H1 (cell line): ENCODE results near the gene PRR29. TPM values are rescaled to one million over a fixed set of nuclear protein-coding genes. Genes with fewer than 3 reads are reported as not detected.

Experiments used
- CTCF ChIA-PET: fragments of 300-600 bp; sonication (Branson Sonifier 250); formaldehyde crosslinking; loops from one replicate; lab custom pipeline; 2021; ENCODE audit not compliant: partially characterized antibody; lab: Charles Lee
- POLR2A ChIA-PET: fragments of 300-600 bp; sonication (Branson Sonifier 250); formaldehyde crosslinking; loops from one replicate; lab custom pipeline; 2021; ENCODE audit warnings: inconsistent platforms; ENCODE audit not compliant: partially characterized antibody; lab: Charles Lee
- DNase-seq, 2 experiments: peaks; one replicate each; pipeline versions ENCODE4 v3.0.0 to v3.0.0-alpha.2; 2010 to 2022; ENCODE audit warnings: low spot score in 2 of 2, low read depth in 1 of 2, mixed read lengths in 1 of 2
- FAIRE-seq: peaks from 2 replicates; lab custom pipeline; 2011; peaks lifted over from hg19 to GRCh38; lab: Jason Lieb, UNC
- H2AFZ ChIP-seq: 2 replicates; pipeline ENCODE4 v1.8.1; 2012; ENCODE audit warnings: low read length, inconsistent platforms
- H2AK5ac ChIP-seq: 2 replicates; pipeline ENCODE4 v1.6.1; 2013; ENCODE audit warnings: low read depth, low read length
- H2BK120ac ChIP-seq: replicated peaks from 2 replicates; pipeline ENCODE3; 2013; ENCODE audit warnings: low read depth, low read length, inconsistent platforms
- H2BK12ac ChIP-seq: 2 replicates; pipeline ENCODE4 v1.6.1; 2013; ENCODE audit warnings: low read depth, low read length
- H2BK15ac ChIP-seq: 2 replicates; pipeline ENCODE4 v1.6.1; 2013; ENCODE audit warnings: low read length
- H2BK20ac ChIP-seq: 2 replicates; pipeline ENCODE4 v1.6.1; 2013; ENCODE audit warnings: low read length
- H2BK5ac ChIP-seq: 2 replicates; pipeline ENCODE4 v1.6.1; 2013; ENCODE audit warnings: low read depth, low read length
- H3K14ac ChIP-seq: 2 replicates; pipeline ENCODE4 v1.6.1; 2013; ENCODE audit warnings: inconsistent platforms; ENCODE audit not compliant: insufficient read length
- H3K18ac ChIP-seq: 2 replicates; pipeline ENCODE4 v1.6.1; 2013; ENCODE audit warnings: low read length; ENCODE audit errors: extremely low read depth
- H3K23ac ChIP-seq: 2 replicates; pipeline ENCODE4 v1.6.1; 2013; ENCODE audit warnings: inconsistent platforms; ENCODE audit not compliant: insufficient read length
- H3K23me2 ChIP-seq: 2 replicates; pipeline ENCODE4 v1.6.1; 2013; ENCODE audit warnings: low read depth, low read length
- H3K27ac ChIP-seq: 2 replicates; pipeline ENCODE4 v1.6.1; 2011; ENCODE audit warnings: low read depth, low read length, inconsistent platforms
- H3K27me3 ChIP-seq, 4 experiments: replicated peaks in 1 of 4; 1 replicate in 1 of 4; 2 replicates in 3 of 4; pipeline versions ENCODE4 v1.6.1 to v1.8.1; 2011 to 2013; ENCODE audit warnings: low read length in 3 of 4, mild to moderate bottlenecking in 3 of 4, inconsistent platforms in 2 of 4, mixed read lengths in 2 of 4, moderate library complexity in 1 of 4; ENCODE audit not compliant: control insufficient read depth in 3 of 4, insufficient read depth in 3 of 4; ENCODE audit errors: extremely low read depth in 1 of 4
- H3K36me3 ChIP-seq, 4 experiments: 2 replicates each; pipeline versions ENCODE4 v1.6.1 to v1.8.1; 2011 to 2013; ENCODE audit warnings: mild to moderate bottlenecking in 4 of 4, low read length in 3 of 4, moderate library complexity in 2 of 4, control low read depth in 1 of 4, inconsistent platforms in 1 of 4; ENCODE audit not compliant: insufficient read depth in 4 of 4, control insufficient read depth in 2 of 4
- H3K4ac ChIP-seq: replicated peaks from 2 replicates; pipeline ENCODE3; 2013; ENCODE audit warnings: low read length, low read depth, mixed read lengths, inconsistent platforms; ENCODE audit not compliant: insufficient read length
- H3K4me1 ChIP-seq, 4 experiments: replicated peaks in 1 of 4; 1 replicate in 1 of 4; 2 replicates in 3 of 4; pipeline versions ENCODE4 v1.6.1 to v1.8.1; 2011 to 2013; ENCODE audit warnings: low read length in 3 of 4, inconsistent platforms in 2 of 4, mixed read lengths in 1 of 4; ENCODE audit not compliant: insufficient read depth in 4 of 4, control insufficient read depth in 3 of 4
- H3K4me2 ChIP-seq, 2 experiments: 2 replicates each; pipeline versions ENCODE4 v1.6.1 to v1.8.1; 2011 to 2013; ENCODE audit warnings: low read depth in 2 of 2, low read length in 2 of 2, control low read depth in 1 of 2, inconsistent platforms in 1 of 2, mild to moderate bottlenecking in 1 of 2; ENCODE audit not compliant: insufficient read depth in 1 of 2
- H3K4me3 ChIP-seq, 4 experiments: fragments of 200-600, 300-600 bp in 1 of 4; sonication (generic), shearing (Covaris generic), sonication (Bioruptor Twin) in 1 of 4; 2 replicates each; pipeline versions ENCODE4 v1.5.1 to v1.8.1; 2011 to 2016; ENCODE audit warnings: low read length in 4 of 4, low read depth in 3 of 4, control low read depth in 2 of 4, inconsistent platforms in 2 of 4, mild to moderate bottlenecking in 2 of 4, mixed read lengths in 1 of 4, moderate library complexity in 1 of 4; ENCODE audit not compliant: insufficient read depth in 2 of 4; ENCODE audit errors: extremely low read depth in 1 of 4
- H3K56ac ChIP-seq: replicated peaks from 2 replicates; pipeline ENCODE3; 2013; ENCODE audit warnings: low read depth, mild to moderate bottlenecking, mixed read lengths, low read length, inconsistent platforms; ENCODE audit not compliant: insufficient read length
- H3K79me1 ChIP-seq: 2 replicates; pipeline ENCODE4 v1.6.1; 2013; ENCODE audit warnings: low read depth, low read length, control low read depth
- H3K79me2 ChIP-seq, 2 experiments: 2 replicates each; pipeline versions ENCODE4 v1.6.1 to v1.8.1; 2012 to 2013; ENCODE audit warnings: low read length in 2 of 2, mild to moderate bottlenecking in 2 of 2, inconsistent platforms in 1 of 2; ENCODE audit not compliant: insufficient read depth in 2 of 2, control insufficient read depth in 1 of 2
- H3K9ac ChIP-seq, 4 experiments: replicated peaks in 1 of 4; 1 replicate in 1 of 4; 2 replicates in 3 of 4; pipeline versions ENCODE4 v1.6.1 to v1.8.1; 2011 to 2013; ENCODE audit warnings: low read depth in 3 of 4, low read length in 3 of 4, control low read depth in 2 of 4, mild to moderate bottlenecking in 2 of 4, moderate library complexity in 2 of 4, inconsistent platforms in 1 of 4; ENCODE audit errors: extremely low read depth in 1 of 4
- H3K9me3 ChIP-seq, 2 experiments: 2 replicates each; pipeline versions ENCODE4 v1.6.1 to v1.8.1; 2012 to 2013; ENCODE audit warnings: mild to moderate bottlenecking in 2 of 2, moderate library complexity in 2 of 2, control low read depth in 1 of 2, inconsistent platforms in 1 of 2, low read depth in 1 of 2, low read length in 1 of 2, mixed read lengths in 1 of 2; ENCODE audit not compliant: insufficient read depth in 2 of 2
- H4K20me1 ChIP-seq, 2 experiments: replicated peaks in 1 of 2; 2 replicates each; pipeline versions ENCODE3 to v1.8.1; 2011 to 2013; ENCODE audit warnings: inconsistent platforms in 2 of 2, low read length in 2 of 2, mild to moderate bottlenecking in 1 of 2; ENCODE audit not compliant: insufficient read depth in 2 of 2, control insufficient read depth in 1 of 2
- H4K5ac ChIP-seq: 2 replicates; pipeline ENCODE4 v1.6.1; 2013; ENCODE audit warnings: low read length, low read depth, mixed read lengths, inconsistent platforms; ENCODE audit not compliant: insufficient read length
- H4K8ac ChIP-seq: 2 replicates; pipeline ENCODE4 v1.8.0; 2013; ENCODE audit warnings: mild to moderate bottlenecking, moderate library complexity, low read length, inconsistent platforms; ENCODE audit not compliant: insufficient read depth; ENCODE audit errors: extremely low read depth
- H4K91ac ChIP-seq: replicated peaks from 2 replicates; pipeline ENCODE3; 2013; ENCODE audit warnings: low read length, mixed read lengths, inconsistent platforms; ENCODE audit not compliant: insufficient read length
- CBX8 ChIP-seq: fragments of 300-800, 300-1000 bp; sonication (generic); IDR thresholded peaks from 2 replicates; pipeline ENCODE4 v1.7.1; 2016; ENCODE audit warnings: low read depth, low read length, borderline replicate concordance
- CEBPB ChIP-seq: IDR thresholded peaks from 2 replicates; pipeline ENCODE4 v1.6.1; 2012; ENCODE audit warnings: low read depth, low read length
- CREB1 ChIP-seq: IDR thresholded peaks from 2 replicates; pipeline ENCODE4 v1.6.1; 2012; ENCODE audit warnings: inconsistent platforms
- EGR1 ChIP-seq: IDR thresholded peaks from 2 replicates; pipeline ENCODE4 v1.6.1; 2011; ENCODE audit warnings: low read depth, low read length, borderline replicate concordance
- KDM5A ChIP-seq: fragments of 200-600 bp; IDR thresholded peaks from 2 replicates; pipeline ENCODE4 v1.7.1; 2012; ENCODE audit warnings: mild to moderate bottlenecking, low read length, inconsistent platforms, mixed read lengths
- MAFK ChIP-seq: IDR thresholded peaks from 2 replicates; pipeline ENCODE4 v1.6.1; 2012; ENCODE audit warnings: low read depth, mild to moderate bottlenecking, improper control_type of control experiment, low read length
- POU5F1 ChIP-seq: IDR thresholded peaks from 2 replicates; pipeline ENCODE4 v1.6.1; 2011; ENCODE audit warnings: low read depth, mild to moderate bottlenecking, low read length, moderate library complexity
- SIRT6 ChIP-seq: IDR thresholded peaks from one replicate; pipeline ENCODE4 v1.7.1; 2012; ENCODE audit warnings: low read length, inconsistent platforms
- TBP ChIP-seq: IDR thresholded peaks from 2 replicates; pipeline ENCODE4 v1.6.1; 2011; ENCODE audit warnings: low read depth, low read length, improper control_type of control experiment
- TCF12 ChIP-seq: IDR thresholded peaks from 2 replicates; pipeline ENCODE4 v1.6.1; 2011; ENCODE audit warnings: low read depth, mild to moderate bottlenecking, low read length
- YY1 ChIP-seq: IDR thresholded peaks from 2 replicates; pipeline ENCODE4 v1.6.1; 2011; ENCODE audit warnings: low read depth, mild to moderate bottlenecking, low read length
- WGBS, 2 experiments: shearing (Covaris generic) in 1 of 2; methylation state at CpG; one replicate each; pipeline versions ENCODE4 v1.1.6 to v1.1.7; 2013 to 2015; ENCODE audit warnings: low lambda C conversion rate in 2 of 2, mixed read lengths in 2 of 2, inconsistent platforms in 1 of 2, low coverage in 1 of 2, missing lambda C conversion rate in 1 of 2; ENCODE audit not compliant: insufficient replicate concordance in 2 of 2, insufficient coverage in 1 of 2, insufficient read length in 1 of 2; ENCODE audit errors: extremely low coverage in 1 of 2, missing lambda C conversion rate in 1 of 2; 5-methylcytosine and 5-hydroxymethylcytosine counted together
- polyA plus RNA-seq, 7 experiments: library from polyadenylated mRNA; depleted of rRNA in 3 of 7; stranded (reverse) in 5 of 7; unstranded in 2 of 7; fragments of >200 nt in 5 of 7; fragments of 200-250 nt in 2 of 7; gene quantifications; 1 replicate in 5 of 7; 2 replicates in 1 of 7; 4 replicates in 1 of 7; pipeline versions ENCODE4 v1.2.1 to v1.2.3, GENCODE V29; 2011 to 2013; ENCODE audit warnings: missing spikeins in 2 of 7, mixed read lengths in 2 of 7
- total RNA-seq: library from RNA; stranded (reverse); fragmentation: NEBNext Ultra II Directional; extraction: Animal tissue kit (Norgen Biotek cat#: 25700); gene quantifications from 2 replicates; pipeline ENCODE4 v1.2.1, GENCODE V29; 2021

PRR29 gene
- total and polyA plus RNA-seq, 2 of the 8 experiments (the other 6 are each of a cell fraction or from before 2014, with no cell fraction given) = 0.67 to 0.83 TPM

DNA sequence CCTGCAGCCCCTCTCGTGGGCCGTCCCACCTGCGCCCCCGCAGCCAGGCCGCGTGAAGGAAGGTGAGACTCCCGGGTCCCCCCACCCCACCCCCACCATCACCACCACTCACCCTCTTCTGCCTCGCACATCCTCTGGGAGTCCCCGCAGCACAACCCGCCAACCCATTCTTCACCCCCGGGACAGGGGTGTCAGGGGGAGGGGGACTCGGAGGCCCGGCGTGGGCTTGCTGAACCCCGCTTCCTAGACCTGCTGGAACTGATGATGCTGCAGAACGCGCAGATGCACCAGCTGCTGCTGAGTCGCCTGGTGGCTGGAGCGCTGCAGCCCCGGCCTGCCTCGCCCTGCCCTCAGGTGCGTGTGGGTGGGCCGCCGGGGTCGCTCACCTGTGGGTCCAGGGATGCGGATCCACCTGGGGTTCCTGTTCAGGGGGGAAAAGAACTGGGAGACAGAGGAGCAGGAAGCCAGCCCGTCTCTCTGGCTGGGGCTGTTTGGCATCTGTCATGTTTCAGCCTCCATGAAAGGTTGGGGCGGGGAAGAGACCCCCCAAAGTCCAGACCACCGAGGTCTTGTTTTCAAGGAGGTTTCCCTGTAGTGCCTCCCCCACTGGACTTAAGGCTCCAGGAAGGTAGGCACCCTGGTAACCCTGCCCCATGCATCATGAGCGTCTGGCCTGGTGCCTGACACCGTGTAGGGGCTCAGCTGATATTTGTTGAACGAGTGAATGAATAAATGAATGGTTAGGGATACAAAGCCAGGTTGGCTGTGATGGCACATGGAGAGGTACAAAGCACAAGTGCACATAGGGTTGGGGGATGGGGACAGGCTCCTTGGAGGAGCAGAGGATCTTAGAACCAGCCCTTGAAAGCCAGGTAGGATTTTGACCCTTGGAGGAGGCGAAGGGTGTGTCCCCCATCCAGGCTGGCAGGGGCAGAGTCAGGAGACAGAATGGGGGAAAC, 849 bp downstream of the PRR29 start:
- no peak overlapping the region for H2BK120ac ChIP-seq
- H2AFZ ChIP-seq = no peak overlapping the region
- H3K79me1 ChIP-seq = no peaks in the 10 kb centered on the region
- no peak overlapping the region for H4K5ac ChIP-seq
- no peaks in the 10 kb centered on the region for H3K36me3 ChIP-seq
- peaks cover 12% of the 10 kb centered on the region; the same call in 1 of the 2 replicates for H3K23me2 ChIP-seq
- H3K4me2 ChIP-seq = peak overlapping the region; percentile 87 to 95
- no peak overlapping the region for H3K4ac ChIP-seq
- H2BK20ac ChIP-seq = peak overlapping the region; percentile 17; the same call in 1 of the 2 replicates
- H2AK5ac ChIP-seq = peak overlapping the region; percentile 93; the same call in 1 of the 2 replicates
- no peak overlapping the region for H2BK5ac ChIP-seq
- no peak overlapping the region for H3K56ac ChIP-seq
- H3K9ac ChIP-seq = no peak overlapping the region
- DNase-seq (no peak), FAIRE-seq (no peak)
- CTCF ChIA-PET = interaction anchor here (1.0 to 4.9 kb wide), 15 partner anchors 8 to 118 kb away, joined by 3 to 24 read pairs (median 4); partner anchors contain the start of genes CSHL1, GH1, GH2 and ICAM2
- WGBS, 2 experiments = 30% methylated on average over 23 of the region's 33 CpGs; no CpG with 5 or more reads in 1 of the 2 experiments
- peak overlapping the region; percentile 77; the same call in 1 of the 2 replicates for H2BK12ac ChIP-seq
- no peak overlapping the region for H4K91ac ChIP-seq
- H3K4me1 ChIP-seq = peaks cover 3 to 14% (median 6%) of the 10 kb centered on the region in 4 experiments
- peak overlapping the region; percentile 13; the same call in 1 of the 2 replicates for H2BK15ac ChIP-seq
- H3K27me3 ChIP-seq = peaks cover 0 to 28% (median 16%) of the 10 kb centered on the region in 4 experiments; a peak in 5 of 7 replicates
- no peak overlapping the region for H3K14ac ChIP-seq
- H3K18ac ChIP-seq = no peak overlapping the region; the same call in 1 of the 2 replicates
- H3K27ac ChIP-seq = no peak overlapping the region
- peak overlapping the region; percentile 62 to 87 (median 76) for H3K4me3 ChIP-seq
- H4K8ac ChIP-seq = no peak overlapping the region
- H4K20me1 ChIP-seq = peaks cover 0 to 5% of the 10 kb centered on the region in 2 experiments
- H3K9me3 ChIP-seq = no peaks in the 10 kb centered on the region
- H3K23ac ChIP-seq = no peak overlapping the region
- POLR2A ChIA-PET = interaction anchor here (0.7 to 1.2 kb wide), 3 partner anchors 8 to 147 kb away, joined by 3 to 5 read pairs (median 4); no protein-coding TSS in a partner anchor
- H3K79me2 ChIP-seq = no peaks in the 10 kb centered on the region
- TF ChIP-seq CBX8 (no peak), CEBPB (no peak), SIRT6 (no peak), TCF12 (no peak), TBP (no peak), EGR1 (no peak), POU5F1 (no peak), KDM5A (no peak), CREB1 (no peak), YY1 (no peak), MAFK (peak; percentile 34; the same call in 1 of the 2 replicates)
